ENCODE data around the gene IPO4. TPM values are rescaled to one million over a fixed set of nuclear protein-coding genes. Genes with fewer than 3 reads are reported as not detected.
"Not testable (repeated sequence)": the region's sequence is repeated elsewhere in the genome, so short reads cannot be mapped to it uniquely, and the experiment has no call there.

The IPO4 gene
- total RNA-seq, 2 donors from 2014 or later: 42.6 to 44.5 TPM

DNA sequence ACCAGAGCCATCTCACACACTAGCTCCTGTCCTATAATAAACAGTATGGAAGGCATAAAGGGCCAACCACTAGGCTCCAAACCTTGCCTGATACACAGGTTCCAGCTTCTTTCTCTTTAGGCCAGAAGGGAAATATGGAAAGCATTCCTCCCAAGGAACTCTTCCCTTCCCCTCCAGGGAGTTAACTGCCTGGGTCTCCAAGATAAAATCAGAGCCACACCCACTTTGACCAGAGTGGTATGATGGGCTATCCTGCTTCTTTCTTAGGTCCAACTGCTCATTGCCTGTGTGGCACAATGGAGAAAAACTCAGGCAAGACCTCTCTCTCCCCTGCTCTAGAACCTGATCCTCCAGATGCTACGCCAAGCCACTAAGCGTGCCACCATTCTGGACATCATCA is 19.0 kb upstream of the IPO4 start:
- no peaks in the 10 kb centered on the region for H3K36me3 ChIP-seq
- intact Hi-C loops (cut with DNase I): no loop called here
- 98% methylated on average over 2 of the region's 2 CpGs for WGBS

DNA sequence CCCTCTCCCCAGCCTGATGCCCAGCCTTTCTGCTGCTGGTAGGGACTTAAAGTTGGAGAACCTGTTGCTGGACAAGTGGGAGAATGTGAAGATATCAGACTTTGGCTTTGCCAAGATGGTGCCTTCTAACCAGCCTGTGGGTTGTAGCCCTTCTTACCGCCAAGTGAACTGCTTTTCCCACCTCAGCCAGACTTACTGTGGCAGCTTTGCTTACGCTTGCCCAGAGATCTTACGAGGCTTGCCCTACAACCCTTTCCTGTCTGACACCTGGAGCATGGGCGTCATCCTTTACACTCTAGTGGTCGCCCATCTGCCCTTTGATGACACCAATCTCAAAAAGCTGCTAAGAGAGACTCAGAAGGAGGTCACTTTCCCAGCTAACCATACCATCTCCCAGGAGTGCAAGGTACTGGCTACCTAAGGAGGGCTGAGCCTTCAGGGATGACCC is 18.5 kb upstream of the IPO4 start:
- 97% methylated on average over 5 of the region's 5 CpGs for WGBS
- no peaks in the 10 kb centered on the region for H3K9me3 ChIP-seq
- no peak for DNase-seq (ENCODE audit: low spot score)
- intact Hi-C loops (cut with DNase I): no loop called here
- TF ChIP-seq POLR2AphosphoS5 (IDR thresholded peaks at IDR 0.05): no peak
- TF ChIP-seq POLR2A (IDR thresholded peaks at IDR 0.05): no peak
- TF ChIP-seq, protein P1, sequence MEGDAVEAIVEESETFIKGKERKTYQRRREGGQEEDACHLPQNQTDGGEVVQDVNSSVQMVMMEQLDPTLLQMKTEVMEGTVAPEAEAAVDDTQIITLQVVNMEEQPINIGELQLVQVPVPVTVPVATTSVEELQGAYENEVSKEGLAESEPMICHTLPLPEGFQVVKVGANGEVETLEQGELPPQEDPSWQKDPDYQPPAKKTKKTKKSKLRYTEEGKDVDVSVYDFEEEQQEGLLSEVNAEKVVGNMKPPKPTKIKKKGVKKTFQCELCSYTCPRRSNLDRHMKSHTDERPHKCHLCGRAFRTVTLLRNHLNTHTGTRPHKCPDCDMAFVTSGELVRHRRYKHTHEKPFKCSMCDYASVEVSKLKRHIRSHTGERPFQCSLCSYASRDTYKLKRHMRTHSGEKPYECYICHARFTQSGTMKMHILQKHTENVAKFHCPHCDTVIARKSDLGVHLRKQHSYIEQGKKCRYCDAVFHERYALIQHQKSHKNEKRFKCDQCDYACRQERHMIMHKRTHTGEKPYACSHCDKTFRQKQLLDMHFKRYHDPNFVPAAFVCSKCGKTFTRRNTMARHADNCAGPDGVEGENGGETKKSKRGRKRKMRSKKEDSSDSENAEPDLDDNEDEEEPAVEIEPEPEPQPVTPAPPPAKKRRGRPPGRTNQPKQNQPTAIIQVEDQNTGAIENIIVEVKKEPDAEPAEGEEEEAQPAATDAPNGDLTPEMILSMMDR (IDR thresholded peaks at IDR 0.05): no peak
- H3K4me1 ChIP-seq (replicated peaks): no peaks in the 10 kb centered on the region
- H3K36me3 ChIP-seq: no peaks in the 10 kb centered on the region
- H3K4me3 ChIP-seq: no peak overlapping the region
- H3K27me3 ChIP-seq (replicated peaks; ENCODE audit: insufficient read depth): no peaks in the 10 kb centered on the region
- H3K27ac ChIP-seq: no peak overlapping the region

More for the DNA sequence above, 19.0 kb upstream of the IPO4 start:
- DNase-seq (ENCODE audit: low spot score): no peak
- Histone ChIP-seq H3K9me3 (no peaks in the 10 kb centered on the region), H3K27me3 (replicated peaks; ENCODE audit: insufficient read depth) (no peaks in the 10 kb centered on the region), H3K4me1 (replicated peaks) (no peaks in the 10 kb centered on the region), H3K4me3 (no peak overlapping the region), H3K27ac (no peak overlapping the region)
- TF ChIP-seq POLR2AphosphoS5 (IDR thresholded peaks at IDR 0.05) (no peak), POLR2A (IDR thresholded peaks at IDR 0.05) (no peak)
- TF ChIP-seq, protein P1 (IDR thresholded peaks at IDR 0.05): no peak

DNA sequence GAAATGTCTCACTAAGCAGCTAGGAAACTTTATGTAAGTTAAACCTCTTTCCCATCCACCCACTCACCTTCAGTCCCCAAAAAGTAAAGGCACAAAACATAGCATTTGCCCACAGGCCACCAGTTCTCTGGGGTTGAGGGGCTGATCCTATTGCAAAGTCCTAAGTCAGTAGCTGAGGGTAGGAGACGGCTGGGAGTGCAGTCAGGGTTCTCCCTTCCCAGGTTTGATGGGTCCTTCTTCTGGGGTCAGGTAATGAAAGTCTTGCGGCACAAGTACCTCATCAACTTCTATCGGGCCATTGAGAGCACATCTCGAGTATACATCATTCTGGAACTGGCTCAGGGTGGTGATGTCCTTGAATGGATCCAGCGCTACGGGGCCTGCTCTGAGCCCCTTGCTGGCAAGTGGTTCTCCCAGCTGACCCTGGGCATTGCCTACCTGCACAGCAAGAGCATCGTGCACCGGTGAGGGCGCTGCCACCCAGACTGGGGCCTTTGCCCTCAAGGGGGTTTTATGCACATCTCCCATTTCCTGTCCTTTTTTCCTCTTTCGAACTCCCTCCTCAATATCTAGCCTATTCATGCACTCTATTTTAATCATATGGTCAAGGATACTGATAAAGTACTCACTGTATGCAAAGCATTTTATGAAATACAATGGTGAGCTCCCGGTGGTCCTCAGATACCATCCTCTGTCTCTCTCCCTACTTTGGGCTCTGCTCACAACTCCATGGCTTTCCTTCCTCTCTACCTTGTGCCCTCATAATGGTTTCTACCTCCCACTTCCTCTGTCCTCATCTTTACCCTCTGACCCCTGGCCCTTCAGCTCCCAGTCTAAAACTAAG is 17.9 kb upstream of the IPO4 start:
- no peaks in the 10 kb centered on the region for H3K4me1 ChIP-seq (replicated peaks)
- no peaks in the 10 kb centered on the region for H3K9me3 ChIP-seq
- H3K27me3 ChIP-seq (replicated peaks; ENCODE audit: insufficient read depth): no peaks in the 10 kb centered on the region
- no peak overlapping the region for H3K27ac ChIP-seq
- intact Hi-C loops (cut with DNase I): no loop called here
- WGBS: 98% methylated on average over 11 of the region's 11 CpGs
- H3K4me3 ChIP-seq: no peak overlapping the region
- DNase-seq (ENCODE audit: low spot score): no peak
- TF ChIP-seq, protein P1 (IDR thresholded peaks at IDR 0.05): no peak
- no peak for TF ChIP-seq POLR2AphosphoS5 (IDR thresholded peaks at IDR 0.05)
- no peak for TF ChIP-seq POLR2A (IDR thresholded peaks at IDR 0.05)
- no peaks in the 10 kb centered on the region for H3K36me3 ChIP-seq

DNA sequence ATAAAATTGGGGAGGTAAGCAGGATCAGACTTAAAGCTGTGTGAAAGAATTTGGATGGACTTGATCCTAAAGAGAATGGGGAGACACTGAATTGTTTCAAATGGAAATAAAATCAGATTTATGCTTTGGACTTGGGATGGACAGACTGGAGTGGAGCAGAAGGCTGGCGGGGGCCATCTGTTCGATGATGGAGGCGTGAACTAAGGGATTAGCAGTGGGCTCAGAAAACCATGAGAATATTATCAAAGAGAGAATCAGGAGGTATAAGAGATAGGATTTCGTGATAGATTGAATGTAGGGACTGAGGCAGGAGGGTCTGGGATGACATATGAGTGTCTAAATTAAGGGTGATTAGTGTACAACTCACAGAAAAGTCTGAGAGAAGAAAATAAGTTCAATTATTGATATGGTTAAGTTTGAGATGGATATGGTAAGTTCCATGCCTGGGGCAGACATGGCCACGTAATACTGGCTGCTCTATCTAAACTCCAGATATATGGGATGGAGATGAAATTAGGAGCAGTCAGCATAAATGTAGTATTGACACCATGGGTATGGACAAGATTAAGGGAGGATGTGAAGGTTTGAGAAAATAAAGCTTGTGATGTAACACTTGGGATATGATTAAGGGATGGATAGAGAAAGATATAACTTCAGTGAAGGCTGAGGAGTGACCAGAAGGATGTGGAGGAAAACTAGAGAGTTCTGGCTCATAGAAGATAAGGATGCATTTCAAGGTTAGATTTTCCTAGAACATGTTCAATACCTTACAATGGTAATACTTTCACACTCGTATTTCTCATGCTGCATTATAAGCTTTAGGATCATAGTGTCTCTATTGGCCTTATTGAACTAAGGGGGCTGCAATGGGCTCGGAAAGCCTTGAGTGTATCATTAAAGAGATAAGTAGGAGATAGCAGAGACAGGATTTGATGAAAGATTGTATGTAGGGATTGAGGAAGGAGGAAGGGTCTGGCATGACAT is 15.8 kb upstream of the IPO4 start:
- Histone ChIP-seq H3K36me3 (no peaks in the 10 kb centered on the region), H3K27me3 (replicated peaks; ENCODE audit: insufficient read depth) (no peaks in the 10 kb centered on the region), H3K27ac (no peak overlapping the region), H3K4me3 (no peak overlapping the region), H3K9me3 (no peaks in the 10 kb centered on the region), H3K4me1 (replicated peaks) (no peaks in the 10 kb centered on the region)
- TF ChIP-seq, protein P1 (IDR thresholded peaks at IDR 0.05): no peak
- TF ChIP-seq POLR2AphosphoS5 (IDR thresholded peaks at IDR 0.05) (no peak), POLR2A (IDR thresholded peaks at IDR 0.05) (no peak)
- intact Hi-C loops (cut with DNase I): no loop called here
- DNase-seq (ENCODE audit: low spot score): no peak
- WGBS: 93% methylated on average over 7 of the region's 7 CpGs

DNA sequence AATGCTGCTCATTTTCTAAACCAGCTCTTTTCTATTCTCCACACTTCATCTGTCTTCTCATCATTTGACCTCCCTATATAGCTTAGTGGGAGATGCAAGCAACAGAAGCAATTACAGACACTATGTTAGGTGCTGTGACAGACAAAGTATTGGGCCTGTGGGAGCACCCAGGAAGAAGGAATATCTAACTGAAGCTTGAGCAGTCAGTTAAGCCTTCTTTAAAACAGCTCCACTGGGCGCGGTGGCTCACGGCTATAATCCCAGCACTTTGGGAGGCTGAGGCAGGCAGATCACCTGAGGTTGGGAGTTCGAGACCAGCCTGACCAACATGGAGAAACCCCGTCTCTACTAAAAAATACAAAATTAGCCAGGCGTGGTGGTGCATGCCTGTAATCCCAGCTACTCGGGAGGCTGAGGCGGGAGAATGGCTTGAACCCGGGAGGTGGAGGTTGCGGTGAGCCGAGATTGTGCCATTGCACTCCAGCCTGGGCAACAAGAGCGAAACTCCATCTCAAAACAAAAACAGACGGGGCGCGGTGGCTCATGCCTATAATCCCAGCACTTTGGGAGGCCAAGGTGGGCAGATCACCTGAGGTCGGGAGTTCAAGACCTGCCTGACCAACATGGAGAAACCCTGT is 14.8 kb upstream of the IPO4 start:
- H3K27me3 ChIP-seq (replicated peaks; ENCODE audit: insufficient read depth); DNase-seq (ENCODE audit: low spot score); H3K4me1 ChIP-seq (replicated peaks); intact Hi-C loops (cut with DNase I); H3K36me3 ChIP-seq; H3K27ac ChIP-seq; H3K9me3 ChIP-seq; H3K4me3 ChIP-seq: not testable (repeated sequence)
- 98% methylated on average over 16 of the region's 16 CpGs for WGBS

DNA sequence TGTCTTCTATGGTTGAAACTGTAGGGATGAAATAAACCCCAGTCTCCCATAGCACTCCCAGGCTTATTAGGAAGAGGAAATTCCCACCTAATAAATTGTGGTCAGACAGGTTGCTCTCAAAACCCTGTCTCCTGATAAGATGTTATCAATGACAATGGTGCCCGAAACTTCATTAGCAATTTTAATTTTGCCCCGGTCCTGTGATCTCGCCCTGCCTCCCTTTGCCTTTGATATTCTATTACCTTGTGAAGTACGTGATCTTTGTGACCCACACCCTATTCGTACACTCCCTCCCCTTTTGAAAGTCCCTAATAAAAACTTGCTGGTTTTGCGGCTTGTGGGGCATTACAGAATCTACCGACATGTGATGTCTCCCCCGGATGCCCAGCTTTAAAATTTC is 13.9 kb upstream of the IPO4 start:
- H3K27ac ChIP-seq; DNase-seq (ENCODE audit: low spot score); H3K27me3 ChIP-seq (replicated peaks; ENCODE audit: insufficient read depth); H3K9me3 ChIP-seq; intact Hi-C loops (cut with DNase I); H3K4me1 ChIP-seq (replicated peaks); H3K4me3 ChIP-seq; H3K36me3 ChIP-seq: not testable (repeated sequence)
- WGBS: 92% methylated on average over 8 of the region's 8 CpGs
